Activated CD4-positive, alpha-beta memory T cell treated with anti-CD3 and anti-CD28 coated beads for 36 hours (primary cell): ENCODE data around the gene NUAK1. TPM values are rescaled to one million over a fixed set of nuclear protein-coding genes. Genes with fewer than 3 reads are reported as not detected.

ENCODE experiments used
- CTCF ChIA-PET: fragments of 350-600 bp; sonication (Branson Sonifier 250); formaldehyde crosslinking; loops from one replicate; lab custom pipeline; 2021; ENCODE audit warnings: antibody characterized with exemption, inconsistent platforms; lab: Charles Lee
- POLR2A ChIA-PET: fragments of 350-600 bp; sonication (Branson Sonifier 250); formaldehyde crosslinking; loops from one replicate; lab custom pipeline; 2021; ENCODE audit warnings: antibody characterized with exemption; lab: Charles Lee
- DNase-seq: peaks from one replicate; pipeline ENCODE4 v3.0.0-alpha.2; 2020
- H3K27ac Mint-ChIP-seq: one replicate; pipeline ENCODE4 v1.8.0; 2021; ENCODE audit warnings: mixed read lengths
- H3K27me3 Mint-ChIP-seq: one replicate; pipeline ENCODE4 v1.8.0; 2021; ENCODE audit warnings: mixed read lengths
- H3K36me3 Mint-ChIP-seq: one replicate; pipeline ENCODE4 v1.8.0; 2021; ENCODE audit warnings: mixed read lengths
- H3K4me1 Mint-ChIP-seq: one replicate; pipeline ENCODE4 v1.8.0; 2021; ENCODE audit warnings: low read depth, mixed read lengths
- H3K4me3 Mint-ChIP-seq: one replicate; pipeline ENCODE4 v1.8.0; 2021; ENCODE audit warnings: mild to moderate bottlenecking, mixed read lengths
- H3K9me3 Mint-ChIP-seq: one replicate; pipeline ENCODE4 v1.8.0; 2021; ENCODE audit warnings: mixed read lengths
- intact Hi-C: fragments of 100-400 bp; cut with micrococcal nuclease; formaldehyde crosslinking; loops from one replicate; pipeline ENCODE4 v1.15.1; 2023
- total RNA-seq, 2 experiments: library from RNA; stranded (reverse); gene quantifications; one replicate each; pipeline ENCODE4 v1.2.3, GENCODE V29; 2021

The NUAK1 gene
- total RNA-seq, 2 experiments from 2014 or later = 0.05 TPM; not detected in 1

GRCh38 chr12:106126441-106127337 is 12.1 kb downstream of the NUAK1 start:
- intact Hi-C loops = no loop called here
- no peaks in the 10 kb centered on the region for H3K36me3 Mint-ChIP-seq
- DNase-seq = no peak
- peaks cover 7% of the 10 kb centered on the region for H3K27me3 Mint-ChIP-seq
- no peaks in the 10 kb centered on the region for H3K9me3 Mint-ChIP-seq
- H3K4me1 Mint-ChIP-seq = no peaks in the 10 kb centered on the region
- CTCF ChIA-PET = interaction anchor here (1.2 to 2.5 kb wide), 2 partner anchors 9 to 706 kb away, joined by 3 to 17 read pairs; no protein-coding TSS in a partner anchor
- no peak overlapping the region for H3K4me3 Mint-ChIP-seq
- POLR2A ChIA-PET = no interaction called here
- H3K27ac Mint-ChIP-seq = no peak overlapping the region

- H3K27ac Mint-ChIP-seq = no peak overlapping the region
- H3K9me3 Mint-ChIP-seq = no peaks in the 10 kb centered on the region
- intact Hi-C loops = no loop called here
- DNase-seq = no peak
- ChIA-PET CTCF (interaction anchor here (2.5 kb wide), 1 partner anchor 10 kb away, joined by 17 read pairs; no protein-coding TSS in a partner anchor), POLR2A (no interaction called here)
- H3K4me3 Mint-ChIP-seq = no peak overlapping the region
- peaks cover 4% of the 10 kb centered on the region for H3K27me3 Mint-ChIP-seq
- no peaks in the 10 kb centered on the region for H3K36me3 Mint-ChIP-seq
- no peaks in the 10 kb centered on the region for H3K4me1 Mint-ChIP-seq
Observed at GRCh38 chr12:106125351-106126095, 13.2 kb downstream of the NUAK1 start.

GRCh38 chr12:106123551-106124081 is 15.1 kb downstream of the NUAK1 start:
- H3K4me3 Mint-ChIP-seq = no peak overlapping the region
- ChIA-PET POLR2A (no interaction called here), CTCF (no interaction called here)
- H3K9me3 Mint-ChIP-seq = no peaks in the 10 kb centered on the region
- no peak overlapping the region for H3K27ac Mint-ChIP-seq
- H3K36me3 Mint-ChIP-seq = no peaks in the 10 kb centered on the region
- no peak for DNase-seq
- H3K4me1 Mint-ChIP-seq = no peaks in the 10 kb centered on the region
- H3K27me3 Mint-ChIP-seq = peaks cover 5% of the 10 kb centered on the region
- intact Hi-C loops = no loop called here

- H3K27ac Mint-ChIP-seq = no peak overlapping the region
- no peaks in the 10 kb centered on the region for H3K4me1 Mint-ChIP-seq
- no peak for DNase-seq
- H3K9me3 Mint-ChIP-seq = no peaks in the 10 kb centered on the region
- ChIA-PET POLR2A (no interaction called here), CTCF (no interaction called here)
- intact Hi-C loops = no loop called here
- H3K36me3 Mint-ChIP-seq = no peaks in the 10 kb centered on the region
- no peak overlapping the region for H3K4me3 Mint-ChIP-seq
- peaks cover 4% of the 10 kb centered on the region for H3K27me3 Mint-ChIP-seq
Observed at GRCh38 chr12:106123110-106123509, 15.6 kb downstream of the NUAK1 start.

- Mint-ChIP-seq H3K27me3 (peaks cover 4% of the 10 kb centered on the region), H3K9me3 (no peaks in the 10 kb centered on the region), H3K27ac (no peak overlapping the region), H3K4me1 (no peaks in the 10 kb centered on the region), H3K36me3 (no peaks in the 10 kb centered on the region), H3K4me3 (no peak overlapping the region)
- ChIA-PET POLR2A (no interaction called here), CTCF (no interaction called here)
- DNase-seq = no peak
- intact Hi-C loops = no loop called here
Observed at GRCh38 chr12:106122004-106122403, 16.8 kb downstream of the NUAK1 start.

- CTCF ChIA-PET = no interaction called here
Observed at GRCh38 chr12:106120519-106121105, 18.1 kb downstream of the NUAK1 start.

GRCh38 chr12:106119301-106119700 is 19.5 kb downstream of the NUAK1 start:
- CTCF ChIA-PET = no interaction called here
- POLR2A ChIA-PET = no interaction called here
- DNase-seq = no peak
- no peaks in the 10 kb centered on the region for H3K36me3 Mint-ChIP-seq
- no peak overlapping the region for H3K27ac Mint-ChIP-seq
- peaks cover 3% of the 10 kb centered on the region for H3K27me3 Mint-ChIP-seq
- H3K9me3 Mint-ChIP-seq = no peaks in the 10 kb centered on the region
- intact Hi-C loops = no loop called here
- H3K4me1 Mint-ChIP-seq = no peaks in the 10 kb centered on the region
- H3K4me3 Mint-ChIP-seq = no peak overlapping the region

More at GRCh38 chr12:106120519-106121105, 18.1 kb downstream of the NUAK1 start:
- Mint-ChIP-seq H3K27ac (no peak overlapping the region), H3K4me1 (no peaks in the 10 kb centered on the region), H3K4me3 (no peak overlapping the region), H3K36me3 (no peaks in the 10 kb centered on the region), H3K9me3 (no peaks in the 10 kb centered on the region), H3K27me3 (peaks cover 4% of the 10 kb centered on the region)
- POLR2A ChIA-PET = no interaction called here
- DNase-seq = no peak
- intact Hi-C loops = no loop called here

GRCh38 chr12:106118381-106119130 is 20.2 kb downstream of the NUAK1 start:
- intact Hi-C loops = no loop called here
- Mint-ChIP-seq H3K36me3 (no peaks in the 10 kb centered on the region), H3K27me3 (peaks cover 2% of the 10 kb centered on the region), H3K4me3 (no peak overlapping the region), H3K27ac (no peak overlapping the region), H3K9me3 (no peaks in the 10 kb centered on the region), H3K4me1 (no peaks in the 10 kb centered on the region)
- ChIA-PET POLR2A (no interaction called here), CTCF (no interaction called here)
- no peak for DNase-seq

GRCh38 chr12:106115440-106115839 is 23.3 kb downstream of the NUAK1 start:
- CTCF ChIA-PET = no interaction called here
- no peaks in the 10 kb centered on the region for H3K4me1 Mint-ChIP-seq
- intact Hi-C loops = no loop called here
- no peaks in the 10 kb centered on the region for H3K36me3 Mint-ChIP-seq
- no peak for DNase-seq
- no peak overlapping the region for H3K27ac Mint-ChIP-seq
- POLR2A ChIA-PET = no interaction called here
- H3K4me3 Mint-ChIP-seq = no peak overlapping the region
- H3K9me3 Mint-ChIP-seq = no peaks in the 10 kb centered on the region
- H3K27me3 Mint-ChIP-seq = peaks cover 2% of the 10 kb centered on the region

GRCh38 chr12:106114447-106115068 is 24.2 kb downstream of the NUAK1 start:
- Mint-ChIP-seq H3K4me1 (no peaks in the 10 kb centered on the region), H3K27ac (no peak overlapping the region), H3K27me3 (peaks cover 10% of the 10 kb centered on the region), H3K36me3 (no peaks in the 10 kb centered on the region), H3K4me3 (no peak overlapping the region), H3K9me3 (no peaks in the 10 kb centered on the region)
- no peak for DNase-seq
- ChIA-PET CTCF (no interaction called here), POLR2A (no interaction called here)
- intact Hi-C loops = no loop called here

- H3K4me3 Mint-ChIP-seq = no peak overlapping the region
- ChIA-PET CTCF (interaction anchor here (2.0 kb wide), 1 partner anchor 22 kb away, joined by 7 read pairs; no protein-coding TSS in a partner anchor), POLR2A (no interaction called here)
- intact Hi-C loops = no loop called here
- no peak for DNase-seq
- no peaks in the 10 kb centered on the region for H3K9me3 Mint-ChIP-seq
- H3K36me3 Mint-ChIP-seq = no peaks in the 10 kb centered on the region
- peaks cover 14% of the 10 kb centered on the region for H3K27me3 Mint-ChIP-seq
- no peak overlapping the region for H3K27ac Mint-ChIP-seq
- no peaks in the 10 kb centered on the region for H3K4me1 Mint-ChIP-seq
Observed at GRCh38 chr12:106113824-106114446, 24.8 kb downstream of the NUAK1 start.
